ENCODE results near the gene UBE2D2.
A peak's percentile ranks its signal among the peaks of the same experiment; 100 is the strongest.

UBE2D2 gene

DNA sequence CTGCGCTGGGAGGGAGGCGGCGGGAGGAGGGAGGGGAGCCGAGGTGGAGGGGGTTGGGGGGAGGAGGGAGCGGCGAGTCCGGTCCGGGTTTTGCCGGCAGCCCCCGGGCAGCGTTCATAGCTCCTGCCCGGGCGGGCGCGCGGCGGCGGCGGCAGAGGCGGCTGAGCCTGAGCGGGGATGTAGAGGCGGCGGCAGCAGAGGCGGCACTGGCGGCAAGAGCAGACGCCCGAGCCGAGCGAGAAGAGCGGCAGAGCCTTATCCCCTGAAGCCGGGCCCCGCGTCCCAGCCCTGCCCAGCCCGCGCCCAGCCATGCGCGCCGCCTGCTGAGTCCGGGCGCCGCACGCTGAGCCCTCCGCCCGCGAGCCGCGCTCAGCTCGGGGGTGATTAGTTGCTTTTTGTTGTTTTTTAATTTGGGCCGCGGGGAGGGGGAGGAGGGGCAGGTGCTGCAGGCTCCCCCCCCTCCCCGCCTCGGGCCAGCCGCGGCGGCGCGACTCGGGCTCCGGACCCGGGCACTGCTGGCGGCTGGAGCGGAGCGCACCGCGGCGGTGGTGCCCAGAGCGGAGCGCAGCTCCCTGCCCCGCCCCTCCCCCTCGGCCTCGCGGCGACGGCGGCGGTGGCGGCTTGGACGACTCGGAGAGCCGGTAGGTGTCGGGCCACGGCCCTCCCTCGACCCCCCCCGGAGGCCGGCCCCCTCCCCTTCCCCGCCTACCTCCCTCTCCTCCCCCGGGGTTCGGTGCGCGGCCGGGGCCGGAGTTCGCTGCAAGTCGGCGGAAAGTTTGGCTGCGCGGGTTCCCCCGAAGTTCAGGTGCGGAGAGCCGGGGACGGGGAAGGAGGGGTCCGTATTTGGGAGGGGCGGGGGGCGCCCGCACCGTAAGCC is 87.3 kb downstream of the UBE2D2 start, which contains the start of gene CXXC5:
Gene CXXC5, plus strand, starts transcription at position 145 of the 877 bp plus-strand sequence. CDS start 32,175 bp downstream, outside the sequence.
- peak; percentile 74 for DNase-seq (ENCODE audit: low read depth)

GRCh38 chr5:139649082-139649991 is 88.2 kb downstream of the UBE2D2 start:
- DNase-seq (ENCODE audit: low read depth), result no peak

- DNase-seq (ENCODE audit: low read depth), result no peak
Observed at GRCh38 chr5:139650031-139650688, 89.0 kb downstream of the UBE2D2 start.

DNA sequence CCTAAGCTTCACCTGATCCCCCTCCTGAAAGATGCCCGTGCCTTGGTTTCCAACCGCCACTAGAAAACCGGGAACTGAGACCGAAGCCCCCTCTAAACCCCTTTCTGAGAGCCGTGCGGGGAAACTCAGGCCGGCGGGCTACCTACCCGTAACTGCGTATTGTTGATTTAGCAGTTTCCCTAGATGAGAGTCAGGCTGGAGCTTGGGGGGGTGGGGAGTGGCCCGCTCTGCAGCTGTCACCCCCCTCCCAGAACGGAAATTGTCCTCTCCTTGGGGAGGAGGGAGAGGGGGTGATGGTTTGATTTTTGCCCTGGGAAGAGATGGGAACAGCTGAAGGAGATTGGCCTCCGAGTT is 89.5 kb downstream of the UBE2D2 start:
- no peak for DNase-seq (ENCODE audit: low read depth)

- peak; percentile 59 for DNase-seq (ENCODE audit: low read depth)
Observed at GRCh38 chr5:139651043-139651834, 90.1 kb downstream of the UBE2D2 start.

DNA sequence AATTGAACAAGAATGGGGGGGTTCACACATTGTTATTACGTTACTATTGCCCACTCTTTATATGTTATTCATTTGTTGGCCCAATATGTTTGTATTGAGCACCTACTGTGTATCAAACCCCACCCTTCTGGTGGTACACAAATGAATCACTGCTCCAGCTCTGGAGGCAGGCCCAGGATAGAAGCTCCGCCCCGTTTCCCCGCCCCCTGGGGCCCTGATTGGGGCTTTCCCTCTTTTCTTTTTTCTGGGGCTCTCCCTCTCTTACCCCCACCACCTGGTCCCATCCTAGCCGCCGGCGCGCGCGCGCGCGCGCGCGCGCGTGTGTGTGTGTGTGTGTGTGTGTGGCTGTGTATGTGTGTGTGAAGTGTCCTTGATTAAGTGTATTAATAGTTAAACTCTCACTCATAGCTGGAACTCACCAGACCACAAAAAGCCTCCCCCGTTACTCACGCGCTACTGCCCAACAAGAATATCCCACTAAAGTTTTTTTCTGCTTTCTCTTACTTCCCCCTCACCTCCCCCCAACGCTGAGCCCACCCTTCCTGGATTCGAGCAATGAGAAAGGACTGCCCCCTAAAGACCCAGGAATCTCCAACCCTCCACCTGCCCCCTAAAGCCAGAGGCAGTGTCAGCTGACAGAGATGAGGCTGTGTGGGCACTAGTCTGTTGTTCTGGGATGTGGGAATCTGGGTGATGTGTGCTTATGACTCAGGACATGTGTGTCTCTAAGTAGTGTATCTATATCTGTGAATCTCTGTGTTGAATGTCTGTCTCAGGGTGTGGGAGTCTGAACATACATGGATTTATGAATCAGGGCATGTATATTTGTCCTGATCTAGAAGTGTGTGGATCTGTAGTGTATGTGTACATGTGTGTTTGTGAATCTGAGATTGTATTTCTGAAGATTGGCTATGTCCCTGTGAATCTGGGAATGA is 91.0 kb downstream of the UBE2D2 start:
- peak; percentile 97 for DNase-seq (ENCODE audit: low read depth)

DNA sequence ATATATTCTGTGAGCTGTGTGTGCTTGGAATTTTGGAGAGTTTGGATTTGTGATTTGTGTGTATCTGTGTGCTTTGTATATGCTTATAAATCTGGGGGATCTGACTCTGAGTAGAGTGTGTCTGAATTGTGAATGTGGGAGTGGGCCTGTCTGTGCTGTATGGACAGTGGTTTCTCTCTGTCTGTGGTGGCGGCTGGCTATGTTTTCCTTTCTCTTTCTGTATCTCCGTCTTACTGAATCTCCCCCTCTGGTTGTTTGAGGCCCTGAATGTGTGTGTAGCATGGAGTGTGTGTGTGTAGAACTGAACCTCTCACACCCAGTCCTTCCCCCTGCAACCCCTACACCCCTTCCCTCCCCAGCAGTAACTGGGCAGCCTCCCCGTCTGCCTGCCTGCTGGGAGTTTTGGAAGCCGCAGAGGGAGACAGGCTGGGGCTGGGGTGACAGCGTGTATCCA is 91.7 kb downstream of the UBE2D2 start:
- peak; percentile 56 for DNase-seq (ENCODE audit: low read depth)

DNA sequence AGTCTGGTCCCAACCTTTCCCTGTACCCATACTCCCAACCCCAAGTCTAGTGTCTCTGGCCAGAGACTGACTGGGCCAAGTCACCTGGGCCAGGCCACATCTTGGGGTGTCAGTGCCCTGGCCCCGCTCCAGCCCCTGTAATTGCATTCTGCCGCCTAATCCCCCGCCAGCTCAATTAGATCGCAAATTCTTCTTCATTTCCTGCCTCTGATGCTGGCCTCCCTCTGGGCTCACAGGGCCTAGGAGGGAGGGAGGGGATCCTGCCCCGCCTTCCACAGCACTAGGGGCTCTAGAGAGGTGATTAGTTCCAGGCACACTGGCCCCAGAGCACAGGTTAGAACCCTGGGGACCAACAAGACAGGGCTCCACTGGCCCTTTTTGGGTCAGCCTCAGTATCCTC is 92.5 kb downstream of the UBE2D2 start:
- no peak for DNase-seq (ENCODE audit: low read depth)

DNA sequence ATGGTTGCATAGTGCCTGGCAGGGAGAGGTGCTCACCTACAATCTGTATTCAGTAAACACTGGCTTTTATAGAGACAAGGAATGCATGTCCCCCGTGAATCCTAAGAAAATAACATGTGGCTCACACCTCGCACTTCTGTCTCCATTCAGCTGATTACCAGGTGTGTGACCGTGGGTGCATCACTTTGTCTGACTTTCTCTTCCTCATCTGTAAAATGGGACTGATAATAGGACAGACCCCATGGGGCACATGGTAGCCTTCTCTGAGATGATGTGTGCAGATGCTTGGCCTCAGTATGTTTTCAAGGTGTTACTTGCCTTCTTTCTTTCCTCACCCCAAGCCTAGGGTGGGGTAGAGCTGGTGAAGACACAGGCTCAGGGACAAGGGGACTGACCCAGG is 93.3 kb downstream of the UBE2D2 start:
- DNase-seq (ENCODE audit: low read depth), result no peak

DNA sequence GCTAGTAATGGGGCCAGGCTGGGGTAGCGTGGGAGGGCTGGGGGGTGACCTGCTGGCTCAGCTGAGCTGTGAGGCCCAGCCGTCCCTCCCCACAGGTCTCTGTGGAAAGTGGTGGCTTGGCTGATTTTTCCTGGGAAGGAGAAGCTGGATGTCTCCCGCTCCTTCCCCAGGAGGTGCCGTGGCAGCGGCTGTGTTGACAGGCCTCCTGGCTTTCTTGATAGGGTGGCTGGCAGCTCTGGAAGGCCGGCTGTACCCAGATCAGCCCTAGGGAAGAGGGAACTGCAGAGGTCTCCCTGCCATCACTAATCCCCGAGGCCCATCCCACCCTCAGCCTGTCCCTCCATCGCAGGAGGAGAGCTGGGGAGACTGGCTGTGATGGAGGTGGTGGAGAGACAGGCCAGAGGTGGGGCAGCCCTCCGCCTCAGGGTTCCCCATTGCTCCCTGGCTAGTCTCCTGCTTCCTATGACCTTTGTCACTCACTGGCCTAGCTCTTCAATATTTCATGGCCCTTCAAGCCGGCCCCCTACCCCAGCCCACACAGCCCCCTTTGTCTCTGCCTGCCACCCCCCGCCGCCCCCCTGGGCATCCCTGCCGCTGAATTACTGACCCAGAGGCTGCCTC is 93.8 kb downstream of the UBE2D2 start:
- DNase-seq (ENCODE audit: low read depth), result no peak

- DNase-seq (ENCODE audit: low read depth), result peak; percentile 58
Observed at GRCh38 chr5:139655727-139656271, 94.7 kb downstream of the UBE2D2 start.

DNA sequence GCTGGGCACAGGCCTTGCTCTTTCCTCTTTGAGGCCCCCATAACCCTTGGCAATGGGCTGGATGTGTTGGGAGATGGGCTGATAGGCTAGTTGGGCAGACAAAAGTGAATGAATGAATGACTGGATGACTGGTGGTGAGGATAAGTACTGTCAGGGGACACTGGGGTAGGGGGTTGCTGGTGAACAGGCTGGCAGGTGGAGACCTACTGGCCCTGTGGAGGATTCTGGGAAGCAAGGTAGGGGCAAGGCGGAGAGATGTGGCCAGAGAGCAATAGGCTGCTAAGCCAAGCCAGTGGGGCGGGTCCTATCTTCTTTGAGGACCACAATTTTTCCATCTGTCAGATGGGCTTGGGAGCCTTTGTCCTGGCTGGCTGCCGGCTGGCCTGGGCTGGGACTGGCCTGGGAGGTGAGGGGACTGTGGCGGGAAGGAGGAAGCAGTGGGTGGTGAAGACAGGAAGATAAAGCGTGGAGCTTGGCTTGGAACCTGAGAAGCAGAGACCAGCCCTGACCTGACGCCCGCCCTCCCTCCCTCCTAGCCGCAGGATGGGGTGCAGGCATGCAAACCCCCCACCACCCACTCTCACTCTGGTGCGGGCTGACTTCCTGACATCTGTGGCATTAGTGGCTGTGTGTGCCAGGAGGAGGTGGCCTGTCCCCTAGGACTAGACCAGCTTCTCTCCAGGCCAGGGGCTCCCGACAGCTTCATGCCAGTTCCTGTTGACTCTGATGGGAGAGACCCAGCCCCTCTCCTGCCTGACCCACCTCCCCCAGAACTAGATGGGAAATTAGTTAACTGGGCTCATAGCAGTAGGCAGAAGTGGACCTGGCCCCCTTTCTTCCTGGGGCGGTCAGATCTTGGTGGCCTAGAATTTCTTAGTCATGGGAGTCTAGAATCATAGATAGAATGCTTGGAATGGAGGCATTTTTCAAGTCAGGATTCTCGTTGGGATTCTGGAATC is 96.5 kb downstream of the UBE2D2 start:
- DNase-seq (ENCODE audit: low read depth), result peak; percentile 51

- DNase-seq (ENCODE audit: low read depth), result peak; percentile 51
Observed at GRCh38 chr5:139658501-139658927, 97.4 kb downstream of the UBE2D2 start.

GRCh38 chr5:139658928-139659667 is 98.0 kb downstream of the UBE2D2 start:
- peak; percentile 36 for DNase-seq (ENCODE audit: low read depth)

DNA sequence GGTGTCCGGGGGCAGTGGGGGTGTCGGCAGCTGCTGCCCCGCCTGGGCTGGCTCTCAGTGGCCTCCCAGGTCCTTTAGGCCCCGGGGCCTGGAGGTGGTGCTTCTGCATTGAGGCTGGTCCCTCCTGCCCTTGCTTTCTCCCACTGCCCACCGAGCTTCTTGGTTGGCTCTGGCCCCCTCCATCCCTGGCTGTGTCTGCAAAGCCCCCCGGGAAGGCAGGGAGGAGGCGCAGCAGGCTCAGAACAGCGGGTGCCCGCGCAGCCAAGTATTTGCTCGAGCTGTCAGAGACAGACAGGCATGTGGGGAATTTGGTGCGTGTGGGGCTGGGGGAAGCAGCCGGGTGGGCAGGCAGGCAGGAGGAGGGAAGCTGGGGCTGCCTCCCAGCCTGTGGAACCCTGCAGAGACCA is 98.6 kb downstream of the UBE2D2 start:
- DNase-seq (ENCODE audit: low read depth), result no peak

- peak; percentile 37 for DNase-seq (ENCODE audit: low read depth)
Observed at GRCh38 chr5:139660105-139660922, 99.2 kb downstream of the UBE2D2 start.

Measured in amniotic epithelial cell (primary cell).